Activated naive CD4-positive, alpha-beta T cell treated with Interleukin-2 at 50 U/mL for 16 hours (primary cell): ENCODE results near the gene LDLRAD4.

ENCODE experiments used
- DNase-seq: peaks from one replicate; pipeline ENCODE4 v3.0.0-alpha.2; 2020

Gene LDLRAD4

DNA sequence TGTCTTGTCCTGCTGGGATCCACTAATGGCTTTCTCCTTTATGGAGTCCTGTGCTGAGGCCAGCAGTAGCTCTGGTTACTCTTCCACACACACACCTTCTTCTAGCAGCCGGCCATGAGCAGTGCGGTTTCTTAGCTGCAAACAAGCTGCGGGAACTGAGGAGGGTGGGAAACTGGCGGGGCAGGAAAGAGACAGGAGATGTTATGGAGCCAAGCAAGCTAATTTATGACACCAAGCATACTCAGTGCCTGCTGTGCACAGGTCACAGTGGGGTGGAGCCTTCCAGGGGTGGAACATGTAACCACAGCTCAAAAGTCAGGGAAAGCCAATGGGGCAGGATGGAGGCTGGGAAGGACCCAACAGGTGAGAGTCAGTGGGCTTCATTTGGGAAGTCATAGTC, 327.0 kb downstream of the LDLRAD4 start:
- no peak for DNase-seq

- DNase-seq = no peak
These were observed 327.4 kb downstream of the LDLRAD4 start for GRCh38 chr18:13545955-13546354.

DNA sequence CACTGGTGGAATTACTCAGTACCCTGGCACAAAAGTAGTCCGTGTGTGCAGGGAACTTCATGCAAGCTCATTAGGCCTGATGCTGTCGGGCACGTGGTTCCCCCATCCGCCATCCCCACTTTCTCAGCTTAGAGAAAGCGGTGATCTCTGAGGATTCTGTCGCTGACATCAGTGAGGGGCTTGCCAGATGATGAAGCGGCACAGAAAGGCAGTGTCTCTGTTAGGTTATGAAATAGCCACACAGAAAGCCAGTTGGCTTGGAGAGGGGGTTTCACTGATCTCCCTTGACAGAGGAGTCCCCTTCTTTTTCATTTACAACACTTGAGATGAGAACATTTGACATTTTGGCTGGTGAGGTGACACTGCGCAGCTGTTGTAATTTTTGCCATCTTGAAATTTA, 328.1 kb downstream of the LDLRAD4 start:
- no peak for DNase-seq

DNA sequence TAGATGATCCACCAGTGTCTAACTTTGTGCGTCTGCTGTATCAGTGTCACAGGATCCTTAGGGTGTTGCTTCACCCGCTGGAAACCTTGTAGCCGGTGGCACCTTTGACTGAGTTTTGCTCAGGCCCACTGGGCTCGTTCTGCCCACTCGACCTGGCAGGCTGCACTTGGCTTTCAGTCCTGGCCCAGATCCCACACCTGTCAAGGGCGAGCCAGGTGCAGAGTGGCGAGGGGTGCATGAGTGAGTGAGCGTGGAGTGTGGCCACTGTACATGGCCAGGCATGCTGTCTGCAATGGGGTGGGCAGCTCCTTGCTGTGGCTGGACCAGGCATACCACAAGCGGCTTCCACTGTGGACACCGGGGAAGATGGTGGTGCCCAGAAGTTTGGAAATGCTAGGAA, 328.8 kb downstream of the LDLRAD4 start:
- DNase-seq = no peak

- no peak for DNase-seq
These were observed 329.7 kb downstream of the LDLRAD4 start for GRCh38 chr18:13548106-13548819.

GRCh38 chr18:13548966-13549879, 330.7 kb downstream of the LDLRAD4 start:
- no peak for DNase-seq

DNA sequence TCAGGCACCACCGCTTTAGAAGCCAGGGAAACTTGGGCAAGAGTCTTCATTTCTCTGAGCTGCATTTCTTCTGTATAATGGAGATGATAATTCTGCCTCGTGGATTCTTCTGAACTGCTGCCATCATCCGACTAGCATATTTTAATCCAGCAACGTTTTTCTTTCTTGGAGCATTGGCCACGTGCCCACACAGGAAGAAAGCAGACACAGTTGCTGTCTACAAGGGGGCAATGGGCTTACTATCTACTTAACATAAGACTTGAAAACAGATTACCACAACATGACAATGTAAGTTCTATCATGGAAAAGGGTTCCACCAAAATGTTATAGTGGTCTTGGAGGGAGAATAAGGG, 331.3 kb downstream of the LDLRAD4 start:
- DNase-seq = no peak

GRCh38 chr18:13550418-13551304, 332.1 kb downstream of the LDLRAD4 start:
- no peak for DNase-seq

DNA sequence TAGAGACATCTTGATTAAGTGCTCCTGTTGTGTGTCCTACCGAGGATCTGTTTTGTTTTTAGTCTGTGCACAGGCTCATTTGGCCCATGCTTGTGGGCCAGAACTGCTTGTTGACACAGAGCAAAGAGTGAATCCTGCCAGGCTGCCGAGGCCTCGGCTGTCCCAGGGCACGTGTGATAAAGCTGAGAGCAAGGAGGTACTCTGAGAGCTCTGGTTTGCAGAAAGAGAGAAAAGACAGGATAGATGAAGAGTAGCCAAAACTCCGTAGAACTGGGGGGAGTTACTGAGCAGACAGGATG, 332.7 kb downstream of the LDLRAD4 start:
- no peak for DNase-seq

DNA sequence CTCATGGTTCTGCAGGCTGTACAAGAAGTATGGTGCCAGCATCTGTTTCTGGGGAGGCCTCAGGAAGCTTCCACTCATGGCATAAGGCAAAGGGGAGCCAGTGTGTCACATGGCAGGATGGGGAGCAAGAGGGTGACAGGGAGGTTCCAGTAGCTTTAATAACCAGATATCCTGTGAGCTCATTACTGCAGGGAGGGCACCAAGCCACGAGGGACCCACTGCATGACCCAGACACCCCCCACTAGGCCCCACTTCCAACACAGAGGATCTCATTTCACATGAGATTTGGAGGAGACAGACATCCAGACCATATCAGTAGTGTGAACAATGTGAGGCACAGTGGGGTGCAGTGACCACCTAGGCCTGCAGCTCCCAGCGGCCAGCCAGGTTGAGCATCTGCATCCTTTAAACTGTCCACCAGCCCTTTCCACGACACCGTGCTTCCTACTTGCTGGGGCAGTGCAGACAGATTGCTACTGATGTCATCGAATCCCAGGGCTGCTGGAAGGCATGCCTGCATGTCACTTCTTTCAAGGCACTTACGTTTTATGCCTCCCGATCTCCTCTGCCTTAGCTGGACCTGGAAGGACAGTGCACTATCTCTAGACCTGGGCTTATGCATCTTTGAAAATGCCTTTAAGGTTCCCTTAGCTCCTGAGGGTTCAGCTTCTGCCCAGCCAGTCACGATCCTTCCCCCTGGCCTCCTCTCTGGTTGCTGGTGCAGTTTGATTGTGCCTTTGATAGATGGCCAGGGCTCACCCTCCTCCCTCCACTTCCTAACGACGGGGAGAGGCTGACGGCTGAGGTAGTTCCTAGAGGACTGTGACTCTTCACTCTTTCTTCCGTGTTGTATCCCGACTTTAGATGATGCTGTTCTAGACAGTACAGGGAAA, 333.5 kb downstream of the LDLRAD4 start:
- no peak for DNase-seq

DNA sequence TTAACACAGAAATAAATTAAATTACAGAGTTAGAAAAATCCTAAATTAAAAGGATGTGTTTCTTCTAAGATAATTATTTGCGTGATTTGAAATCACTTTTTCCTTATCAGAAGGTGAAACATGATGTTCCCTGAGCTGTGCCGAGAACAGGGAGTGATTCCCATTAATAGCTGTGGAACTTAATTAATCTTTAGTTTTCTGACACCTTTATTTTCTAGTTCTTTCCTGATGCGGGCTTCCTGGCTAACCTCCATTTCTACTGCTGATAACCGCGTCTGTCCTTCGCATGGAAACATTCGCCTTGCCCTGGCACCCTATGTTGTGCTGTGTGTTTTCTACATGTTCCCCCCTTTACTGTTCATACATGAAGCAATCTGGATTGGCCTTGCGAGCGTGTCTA, 334.9 kb downstream of the LDLRAD4 start:
- DNase-seq = no peak

DNA sequence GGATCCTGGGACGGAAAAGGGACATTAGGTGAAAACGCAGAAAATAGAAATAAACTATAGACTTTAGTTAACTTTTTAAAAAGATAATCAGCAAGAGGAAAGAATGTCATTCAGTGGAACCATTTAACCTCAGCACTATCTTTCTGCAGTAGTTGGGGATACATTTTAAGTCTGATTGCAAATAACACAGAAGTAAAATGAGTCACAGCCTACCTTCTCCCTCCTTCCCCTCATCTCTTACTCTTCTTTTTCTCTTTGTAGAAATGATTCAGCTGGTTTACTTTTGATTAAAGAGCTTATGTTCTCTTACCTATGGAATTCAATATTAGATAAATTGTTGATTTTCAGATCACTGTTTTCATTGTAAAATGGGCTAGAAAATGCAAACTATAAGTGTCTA, 336.6 kb downstream of the LDLRAD4 start:
- DNase-seq = no peak

- DNase-seq = no peak
These were observed 337.3 kb downstream of the LDLRAD4 start for GRCh38 chr18:13555865-13556264.

DNA sequence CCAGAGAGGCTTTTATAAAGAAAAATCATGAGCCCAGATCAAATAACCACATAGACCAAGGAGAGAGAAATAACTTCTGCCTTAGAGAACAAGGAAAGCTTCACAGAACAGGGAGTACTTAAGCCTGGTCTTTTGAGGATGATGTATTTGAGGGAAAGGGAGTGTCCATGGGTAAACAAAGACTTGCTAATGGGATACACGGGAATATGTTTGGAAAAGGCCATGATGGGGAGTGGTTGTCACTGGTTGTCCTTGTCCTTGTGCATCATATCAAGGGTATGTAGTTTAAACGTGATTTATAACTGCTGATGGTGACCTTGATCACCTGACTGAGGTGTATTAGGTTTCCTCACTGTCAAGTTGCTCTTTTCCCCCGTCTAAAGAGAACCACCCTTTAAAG, 337.9 kb downstream of the LDLRAD4 start:
- DNase-seq = no peak

- peak; percentile 27 for DNase-seq
These were observed 339.6 kb downstream of the LDLRAD4 start for GRCh38 chr18:13558124-13558523.

GRCh38 chr18:13558790-13559189, 340.2 kb downstream of the LDLRAD4 start:
- no peak for DNase-seq

GRCh38 chr18:13559754-13560153, 341.2 kb downstream of the LDLRAD4 start:
- DNase-seq = no peak

DNA sequence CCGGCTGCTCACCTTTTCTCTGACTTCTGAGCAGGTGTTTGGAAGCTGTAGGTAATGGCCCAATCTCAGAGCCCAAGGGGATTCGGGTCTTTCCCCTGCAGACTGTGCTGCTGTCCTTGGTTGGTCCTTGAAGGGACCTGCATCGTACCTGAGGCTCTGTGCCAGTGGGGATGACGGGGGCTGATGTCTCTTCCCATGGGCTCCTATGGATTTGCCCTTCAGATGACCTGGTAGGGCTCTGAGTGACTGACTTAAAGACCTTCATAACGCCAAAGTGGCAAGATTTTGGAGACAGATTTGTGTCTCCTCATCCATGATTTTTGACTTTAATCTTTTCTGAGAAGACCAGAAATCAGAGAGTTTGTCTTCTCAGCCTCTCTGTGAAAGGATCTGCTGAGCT, 341.7 kb downstream of the LDLRAD4 start:
- no peak for DNase-seq

- peak; percentile 90 for DNase-seq
These were observed 344.0 kb downstream of the LDLRAD4 start for GRCh38 chr18:13562494-13563029.

DNA sequence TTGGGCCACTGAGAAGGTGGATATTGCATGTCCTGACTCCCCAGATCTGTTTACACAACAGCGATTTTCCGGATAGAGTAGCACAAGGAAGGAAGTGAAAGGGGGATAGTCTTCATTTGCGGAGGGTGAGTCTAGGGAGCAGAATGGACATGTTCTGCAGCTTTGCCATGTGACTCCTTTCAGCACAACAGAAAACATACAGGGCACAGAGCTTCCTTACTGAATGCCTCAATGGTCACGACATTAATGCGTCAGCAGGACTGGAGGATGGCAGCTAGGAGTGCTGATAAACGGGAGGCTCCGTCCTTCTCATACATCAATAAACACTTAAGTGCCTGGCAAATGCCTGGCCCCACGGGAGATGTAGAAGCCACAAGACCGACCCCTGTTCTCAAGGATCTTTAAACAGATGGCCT, 344.8 kb downstream of the LDLRAD4 start:
- no peak for DNase-seq

GRCh38 chr18:13564579-13564978, 346.0 kb downstream of the LDLRAD4 start:
- DNase-seq = no peak

- DNase-seq = no peak
These were observed 346.7 kb downstream of the LDLRAD4 start for GRCh38 chr18:13565228-13565627.
